ENCODE data around the gene ANKHD1. TPM values are rescaled to one million over a fixed set of nuclear protein-coding genes. Genes with fewer than 3 reads are reported as not detected.

ANKHD1 gene
- total RNA-seq, 6 experiments from 2014 or later, result 45.5 to 73.2 (median 62.6) TPM

- intact Hi-C loops (cut with DNase I), result loop anchor here in 1 of 2 donors (5.0 kb wide), 1 partner anchor 117 kb away; no protein-coding TSS in a partner anchor
- Histone ChIP-seq H3K27me3 (no peaks in the 10 kb centered on the region), H3K9me3 (no peaks in the 10 kb centered on the region), H3K27ac (no peak overlapping the region), H3K4me3 (no peak overlapping the region), H3K4me1 (peaks cover 0 to 4% (median 0%) of the 10 kb centered on the region in 4 donors), H3K36me3 (no peaks in the 10 kb centered on the region)
- WGBS (ENCODE audit: insufficient coverage, low coverage, low lambda C conversion rate, missing lambda C conversion rate), result 79% methylated on average over 4 of the region's 4 CpGs
- ATAC-seq, result no peak
- TF ChIP-seq POLR2A (IDR thresholded peaks at IDR 0.05) (no peak), CTCF (IDR thresholded peaks at IDR 0.05) (peak in 3 of 4 donors; percentile 31 to 38 (median 36))
- no peak for DNase-seq
These were observed 42.8 kb upstream of the ANKHD1 start for GRCh38 chr5:140358738-140359310.

GRCh38 chr5:140360101-140360500 is 41.5 kb upstream of the ANKHD1 start, which contains the start of gene SLC4A9:
Gene SLC4A9, plus strand, starts transcription at chr5:140360194. Its CDS starts 43 bp downstream, at chr5:140360237.
- ATAC-seq, result no peak

GRCh38 chr5:140360681-140361479 is 40.8 kb upstream of the ANKHD1 start:
- no peak for DNase-seq
- no peaks in the 10 kb centered on the region for H3K9me3 ChIP-seq
- H3K4me1 ChIP-seq, result peaks cover 0 to 4% (median 0%) of the 10 kb centered on the region in 4 donors
- H3K27ac ChIP-seq, result no peak overlapping the region
- intact Hi-C loops (cut with DNase I), result loop anchor here in 1 of 2 donors (10.0 kb wide), 1 partner anchor 354 kb away; no protein-coding TSS in a partner anchor
- no peaks in the 10 kb centered on the region for H3K36me3 ChIP-seq
- no peaks in the 10 kb centered on the region for H3K27me3 ChIP-seq
- 67% methylated on average over 1 of the region's 7 CpGs for whole genome bisulfite sequencing (ENCODE audit: insufficient coverage, low coverage, low lambda C conversion rate, missing lambda C conversion rate)
- TF ChIP-seq POLR2A (IDR thresholded peaks at IDR 0.05) (no peak), CTCF (IDR thresholded peaks at IDR 0.05) (no peak)
- no peak overlapping the region for H3K4me3 ChIP-seq
- no peak for ATAC-seq

More at GRCh38 chr5:140360101-140360500, 41.5 kb upstream of the ANKHD1 start, which contains the start of gene SLC4A9:
- Histone ChIP-seq H3K27ac (no peak within 1 kb of the TSS), H3K36me3 (no peaks in the 10 kb centered on the region), H3K9me3 (no peaks in the 10 kb centered on the region), H3K4me3 (no peak within 1 kb of the TSS), H3K4me1 (peaks cover 0 to 4% (median 0%) of the 10 kb centered on the region in 4 donors), H3K27me3 (no peaks in the 10 kb centered on the region)
- TF ChIP-seq POLR2A (IDR thresholded peaks at IDR 0.05), result no peak
- TF ChIP-seq CTCF (IDR thresholded peaks at IDR 0.05), result no peak
- intact Hi-C loops (cut with DNase I), result loop anchor here in 1 of 2 donors (10.0 kb wide), 1 partner anchor 355 kb away; no protein-coding TSS in a partner anchor
- no peak for DNase-seq
- WGBS (ENCODE audit: insufficient coverage, low coverage, low lambda C conversion rate, missing lambda C conversion rate), result no CpG with 5 or more reads among the region's 2 CpGs

GRCh38 chr5:140361901-140362300 is 39.7 kb upstream of the ANKHD1 start:
- Histone ChIP-seq H3K27ac (no peak overlapping the region), H3K9me3 (no peaks in the 10 kb centered on the region), H3K4me1 (peaks cover 0 to 4% (median 0%) of the 10 kb centered on the region in 4 donors), H3K27me3 (no peaks in the 10 kb centered on the region), H3K4me3 (no peak overlapping the region), H3K36me3 (no peaks in the 10 kb centered on the region)
- no peak for DNase-seq
- intact Hi-C loops (cut with DNase I), result loop anchor here in 1 of 2 donors (10.0 kb wide), 1 partner anchor 353 kb away; no protein-coding TSS in a partner anchor
- ATAC-seq, result no peak
- WGBS (ENCODE audit: insufficient coverage, low coverage, low lambda C conversion rate, missing lambda C conversion rate), result 80% methylated on average over 2 of the region's 2 CpGs
- no peak for TF ChIP-seq CTCF (IDR thresholded peaks at IDR 0.05)
- no peak for TF ChIP-seq POLR2A (IDR thresholded peaks at IDR 0.05)
